ENCODE results near the gene CDKN1C.

- TF ChIP-seq POLR2A (IDR thresholded peaks at IDR 0.05; ENCODE audit: low read length), result no peak
- TF ChIP-seq GATA1 (IDR thresholded peaks at IDR 0.05; ENCODE audit: low read depth, low read length), result no peak
These were observed 39.1 kb downstream of the CDKN1C start for GRCh38 chr11:2846470-2846869.
